ENCODE measurements around the gene CNTNAP3.
"Not testable (repeated sequence)": the region's sequence is repeated elsewhere in the genome, so short reads cannot be mapped to it uniquely, and the experiment has no call there.

DNA sequence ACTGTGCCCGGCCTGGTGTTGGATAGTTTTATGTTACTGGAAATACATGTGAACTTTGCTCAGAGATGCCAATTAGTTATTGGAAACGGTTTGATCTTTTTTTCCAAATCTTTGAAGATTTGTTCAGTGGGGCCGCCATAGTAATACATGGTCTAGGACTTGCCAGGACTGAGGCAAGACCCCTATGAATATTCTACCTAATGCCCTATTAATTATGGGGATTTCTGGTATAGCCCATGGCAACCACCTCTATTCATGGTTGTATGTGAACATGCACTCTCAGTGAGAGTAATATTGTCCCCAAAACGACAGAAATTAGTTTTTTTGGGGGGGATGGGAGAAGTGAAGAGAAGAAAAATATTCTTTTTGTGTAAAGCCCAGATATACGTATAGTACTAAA is 220.3 kb downstream of the CNTNAP3 start:
- not testable (repeated sequence) for TF ChIP-seq EP300, POLR2A (IDR thresholded peaks at IDR 0.05)
